ENCODE data around the gene SBSN.

Gene SBSN

DNA sequence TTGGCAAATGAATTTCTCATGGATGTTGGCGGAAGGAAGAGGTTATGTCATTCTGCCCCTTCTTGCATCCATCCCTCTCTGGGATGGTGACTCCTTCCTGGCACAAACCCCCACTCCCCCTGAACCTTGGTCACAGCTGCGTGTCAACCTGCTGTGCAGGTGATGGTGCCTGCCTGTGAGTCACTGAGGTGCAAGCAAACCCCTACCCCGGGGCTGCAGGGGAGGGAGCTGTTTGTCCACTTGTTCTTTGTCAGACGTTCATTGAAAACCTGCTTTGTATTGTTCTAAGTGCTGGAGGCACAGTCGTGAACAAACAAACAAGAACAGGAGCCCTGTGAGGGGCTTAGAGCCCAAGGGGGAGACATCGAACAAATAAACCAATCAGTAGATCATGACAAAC, 3.2 kb upstream of the SBSN start:
- Histone ChIP-seq H3K4me1 (ENCODE audit: insufficient read depth, low read length, poor library complexity, severe bottlenecking) (no peaks in the 10 kb centered on the region), H3K36me3 (ENCODE audit: insufficient read depth, low read length) (no peaks in the 10 kb centered on the region), H2AFZ (ENCODE audit: low read length) (no peak overlapping the region), H3K27me3 (ENCODE audit: insufficient read depth, low read length, poor library complexity, severe bottlenecking) (no peaks in the 10 kb centered on the region), H3K4me2 (ENCODE audit: low read depth, low read length, poor library complexity, severe bottlenecking) (no peak overlapping the region), H3K4me3 (ENCODE audit: low read length, poor library complexity, severe bottlenecking) (no peak overlapping the region), H3K79me2 (ENCODE audit: insufficient read depth, low read length) (no peaks in the 10 kb centered on the region), H3F3A (ENCODE audit: low read depth) (no peaks in the 10 kb centered on the region), H4K20me1 (ENCODE audit: insufficient read depth, low read length, poor library complexity, severe bottlenecking) (no peaks in the 10 kb centered on the region), H3K9me3 (ENCODE audit: insufficient read depth, low read depth, low read length) (no peaks in the 10 kb centered on the region), H3K9ac (ENCODE audit: low read depth, low read length, poor library complexity, severe bottlenecking) (no peak overlapping the region), H3K9me2 (replicated peaks; ENCODE audit: low read depth, low read length) (no peaks in the 10 kb centered on the region)
- no peak for TF ChIP-seq EZH2phosphoT487 (IDR thresholded peaks at IDR 0.05; ENCODE audit: borderline replicate concordance)
- TF ChIP-seq, protein P1, sequence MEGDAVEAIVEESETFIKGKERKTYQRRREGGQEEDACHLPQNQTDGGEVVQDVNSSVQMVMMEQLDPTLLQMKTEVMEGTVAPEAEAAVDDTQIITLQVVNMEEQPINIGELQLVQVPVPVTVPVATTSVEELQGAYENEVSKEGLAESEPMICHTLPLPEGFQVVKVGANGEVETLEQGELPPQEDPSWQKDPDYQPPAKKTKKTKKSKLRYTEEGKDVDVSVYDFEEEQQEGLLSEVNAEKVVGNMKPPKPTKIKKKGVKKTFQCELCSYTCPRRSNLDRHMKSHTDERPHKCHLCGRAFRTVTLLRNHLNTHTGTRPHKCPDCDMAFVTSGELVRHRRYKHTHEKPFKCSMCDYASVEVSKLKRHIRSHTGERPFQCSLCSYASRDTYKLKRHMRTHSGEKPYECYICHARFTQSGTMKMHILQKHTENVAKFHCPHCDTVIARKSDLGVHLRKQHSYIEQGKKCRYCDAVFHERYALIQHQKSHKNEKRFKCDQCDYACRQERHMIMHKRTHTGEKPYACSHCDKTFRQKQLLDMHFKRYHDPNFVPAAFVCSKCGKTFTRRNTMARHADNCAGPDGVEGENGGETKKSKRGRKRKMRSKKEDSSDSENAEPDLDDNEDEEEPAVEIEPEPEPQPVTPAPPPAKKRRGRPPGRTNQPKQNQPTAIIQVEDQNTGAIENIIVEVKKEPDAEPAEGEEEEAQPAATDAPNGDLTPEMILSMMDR (conservative IDR thresholded peaks at IDR 0.05; ENCODE audit: low read length), result no peak

DNA sequence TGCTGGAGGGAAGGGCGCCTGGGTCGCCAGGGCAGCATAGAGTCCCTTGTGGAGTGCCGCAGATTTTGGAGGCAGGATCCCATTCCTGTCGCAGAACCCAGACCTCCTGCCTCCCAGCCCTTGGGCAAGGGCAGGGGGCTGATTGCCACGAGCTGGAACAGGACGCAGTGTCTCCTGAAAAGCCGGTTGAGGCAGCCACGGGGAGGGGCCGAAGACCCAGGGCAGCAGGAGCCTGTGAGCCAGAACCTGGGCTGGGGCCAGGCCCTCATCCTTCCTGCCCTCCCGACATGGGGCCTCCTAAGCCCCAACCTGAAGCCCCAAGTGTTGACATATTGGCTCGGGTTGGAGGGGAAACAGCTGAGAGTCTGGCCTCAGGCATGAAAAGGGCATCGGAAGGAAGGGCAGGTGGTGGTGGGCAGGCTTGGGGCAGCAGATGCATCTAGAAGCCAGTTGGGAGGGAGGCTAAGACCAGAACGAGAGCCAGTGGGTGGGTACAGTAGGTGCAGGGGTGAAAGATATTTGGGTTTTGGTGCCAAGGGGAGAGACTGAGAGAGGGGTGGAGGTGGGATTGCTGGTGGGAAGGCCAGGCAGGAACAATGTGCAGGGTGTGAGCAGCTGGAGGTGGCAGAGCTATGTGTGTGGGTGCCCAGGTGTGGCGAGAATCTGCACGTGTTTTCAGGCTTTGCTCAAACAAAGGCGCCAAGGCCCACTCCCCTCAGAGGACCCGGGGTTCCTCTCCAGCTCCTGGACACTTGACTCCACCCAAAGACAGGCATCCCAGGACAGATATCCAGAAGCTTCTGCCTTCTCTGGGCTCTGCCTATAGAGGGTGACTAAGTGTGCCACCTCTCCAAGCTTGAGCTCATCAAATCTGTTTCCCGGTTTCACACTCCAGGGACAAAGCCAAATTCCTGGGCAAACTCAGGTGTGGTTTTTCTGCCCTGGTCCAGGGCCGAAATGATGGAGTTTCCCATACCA, 1.4 kb upstream of the SBSN start:
- TF ChIP-seq, protein P1 (conservative IDR thresholded peaks at IDR 0.05; ENCODE audit: low read length), result no peak
- TF ChIP-seq EZH2phosphoT487 (IDR thresholded peaks at IDR 0.05; ENCODE audit: borderline replicate concordance), result no peak
- no peaks in the 10 kb centered on the region for H3K79me2 ChIP-seq (ENCODE audit: insufficient read depth, low read length)
- no peaks in the 10 kb centered on the region for H3K27me3 ChIP-seq (ENCODE audit: insufficient read depth, low read length, poor library complexity, severe bottlenecking)
- H3K9me3 ChIP-seq (ENCODE audit: insufficient read depth, low read depth, low read length), result no peaks in the 10 kb centered on the region
- H4K20me1 ChIP-seq (ENCODE audit: insufficient read depth, low read length, poor library complexity, severe bottlenecking), result no peaks in the 10 kb centered on the region
- no peaks in the 10 kb centered on the region for H3K36me3 ChIP-seq (ENCODE audit: insufficient read depth, low read length)
- no peaks in the 10 kb centered on the region for H3F3A ChIP-seq (ENCODE audit: low read depth)
- no peak overlapping the region for H3K4me3 ChIP-seq (ENCODE audit: low read length, poor library complexity, severe bottlenecking)
- H3K9ac ChIP-seq (ENCODE audit: low read depth, low read length, poor library complexity, severe bottlenecking), result no peak overlapping the region
- H2AFZ ChIP-seq (ENCODE audit: low read length), result no peak overlapping the region
- no peaks in the 10 kb centered on the region for H3K9me2 ChIP-seq (replicated peaks; ENCODE audit: low read depth, low read length)
- no peaks in the 10 kb centered on the region for H3K4me1 ChIP-seq (ENCODE audit: insufficient read depth, low read length, poor library complexity, severe bottlenecking)
- H3K4me2 ChIP-seq (ENCODE audit: low read depth, low read length, poor library complexity, severe bottlenecking), result no peak overlapping the region

- Histone ChIP-seq H4K20me1 (ENCODE audit: insufficient read depth, low read length, poor library complexity, severe bottlenecking) (no peaks in the 10 kb centered on the region), H3K9me3 (ENCODE audit: insufficient read depth, low read depth, low read length) (no peaks in the 10 kb centered on the region), H3K27me3 (ENCODE audit: insufficient read depth, low read length, poor library complexity, severe bottlenecking) (no peaks in the 10 kb centered on the region), H3K79me2 (ENCODE audit: insufficient read depth, low read length) (no peaks in the 10 kb centered on the region), H3K36me3 (ENCODE audit: insufficient read depth, low read length) (no peaks in the 10 kb centered on the region), H2AFZ (ENCODE audit: low read length) (no peak overlapping the region), H3K4me2 (ENCODE audit: low read depth, low read length, poor library complexity, severe bottlenecking) (no peak overlapping the region), H3K9me2 (replicated peaks; ENCODE audit: low read depth, low read length) (no peaks in the 10 kb centered on the region), H3K4me1 (ENCODE audit: insufficient read depth, low read length, poor library complexity, severe bottlenecking) (no peaks in the 10 kb centered on the region), H3F3A (ENCODE audit: low read depth) (no peaks in the 10 kb centered on the region), H3K4me3 (ENCODE audit: low read length, poor library complexity, severe bottlenecking) (no peak overlapping the region), H3K9ac (ENCODE audit: low read depth, low read length, poor library complexity, severe bottlenecking) (no peak overlapping the region)
- no peak for TF ChIP-seq EZH2phosphoT487 (IDR thresholded peaks at IDR 0.05; ENCODE audit: borderline replicate concordance)
- TF ChIP-seq, protein P1 (conservative IDR thresholded peaks at IDR 0.05; ENCODE audit: low read length), result no peak
Measured at GRCh38 chr19:35525873-35526272, 2.2 kb downstream of the SBSN start.

All from Loucy (cell line).